ENCODE results near the gene PDHA1. TPM values are rescaled to one million over a fixed set of nuclear protein-coding genes. Genes with fewer than 3 reads are reported as not detected.

The PDHA1 gene
- total and polyA plus RNA-seq, 4 donors = 93.7 to 125 (median 108) TPM

DNA sequence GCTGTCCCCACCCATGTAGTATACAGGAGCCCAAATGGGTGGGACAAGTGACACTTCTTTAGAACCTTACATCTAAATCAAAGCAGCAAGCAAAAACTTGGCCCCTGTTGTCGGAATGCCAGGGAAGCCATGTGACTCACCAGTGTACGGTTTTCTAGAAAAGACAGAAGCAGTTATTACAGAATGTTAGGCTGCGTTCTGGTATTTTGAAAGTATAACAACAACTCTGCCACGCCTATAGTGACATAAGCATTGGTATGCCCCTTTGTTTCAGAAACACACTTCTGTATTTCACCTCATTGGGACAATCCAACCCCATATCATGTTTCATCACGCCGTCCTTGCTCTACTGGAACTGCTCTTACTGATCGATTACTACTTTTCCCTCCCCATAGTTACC is 14.8 kb downstream of the PDHA1 start:
- no peak for DNase-seq
- TF ChIP-seq, protein P1, sequence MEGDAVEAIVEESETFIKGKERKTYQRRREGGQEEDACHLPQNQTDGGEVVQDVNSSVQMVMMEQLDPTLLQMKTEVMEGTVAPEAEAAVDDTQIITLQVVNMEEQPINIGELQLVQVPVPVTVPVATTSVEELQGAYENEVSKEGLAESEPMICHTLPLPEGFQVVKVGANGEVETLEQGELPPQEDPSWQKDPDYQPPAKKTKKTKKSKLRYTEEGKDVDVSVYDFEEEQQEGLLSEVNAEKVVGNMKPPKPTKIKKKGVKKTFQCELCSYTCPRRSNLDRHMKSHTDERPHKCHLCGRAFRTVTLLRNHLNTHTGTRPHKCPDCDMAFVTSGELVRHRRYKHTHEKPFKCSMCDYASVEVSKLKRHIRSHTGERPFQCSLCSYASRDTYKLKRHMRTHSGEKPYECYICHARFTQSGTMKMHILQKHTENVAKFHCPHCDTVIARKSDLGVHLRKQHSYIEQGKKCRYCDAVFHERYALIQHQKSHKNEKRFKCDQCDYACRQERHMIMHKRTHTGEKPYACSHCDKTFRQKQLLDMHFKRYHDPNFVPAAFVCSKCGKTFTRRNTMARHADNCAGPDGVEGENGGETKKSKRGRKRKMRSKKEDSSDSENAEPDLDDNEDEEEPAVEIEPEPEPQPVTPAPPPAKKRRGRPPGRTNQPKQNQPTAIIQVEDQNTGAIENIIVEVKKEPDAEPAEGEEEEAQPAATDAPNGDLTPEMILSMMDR (IDR thresholded peaks at IDR 0.05; ENCODE audit: control extremely low read depth, extremely low read depth) = no peak
- Histone ChIP-seq H3K36me3 (ENCODE audit: control insufficient read depth in 4 of 4, insufficient read depth in 4 of 4, low read length in 4 of 4) (peaks cover 7 to 47% (median 15%) of the 10 kb centered on the region in 4 donors), H3K27me3 (ENCODE audit: control insufficient read depth in 3 of 3, insufficient read depth in 3 of 3, low read length in 2 of 3) (peaks cover 0 to 4% (median 2%) of the 10 kb centered on the region in 3 donors), H3K9ac (ENCODE audit: insufficient read depth in 1 of 2, low read length in 2 of 2) (no peak overlapping the region), H3K4me1 (ENCODE audit: control insufficient read depth in 5 of 5, insufficient read depth in 5 of 5, low read length in 5 of 5) (no peaks in the 10 kb centered on the region), H3K27ac (ENCODE audit: low read depth in 1 of 2, low read length in 1 of 2) (no peak overlapping the region), H3K4me3 (no peak overlapping the region), H3K9me3 (ENCODE audit: control insufficient read depth in 4 of 4, insufficient read depth in 3 of 4, low read length in 3 of 4) (peaks cover 0 to 2% (median 0%) of the 10 kb centered on the region in 4 donors)
- WGBS, 2 donors = 45 to 83% methylated on average over 7 of the region's 7 CpGs
- no peak for ATAC-seq (ENCODE audit: insufficient read depth, low FRiP score)

DNA sequence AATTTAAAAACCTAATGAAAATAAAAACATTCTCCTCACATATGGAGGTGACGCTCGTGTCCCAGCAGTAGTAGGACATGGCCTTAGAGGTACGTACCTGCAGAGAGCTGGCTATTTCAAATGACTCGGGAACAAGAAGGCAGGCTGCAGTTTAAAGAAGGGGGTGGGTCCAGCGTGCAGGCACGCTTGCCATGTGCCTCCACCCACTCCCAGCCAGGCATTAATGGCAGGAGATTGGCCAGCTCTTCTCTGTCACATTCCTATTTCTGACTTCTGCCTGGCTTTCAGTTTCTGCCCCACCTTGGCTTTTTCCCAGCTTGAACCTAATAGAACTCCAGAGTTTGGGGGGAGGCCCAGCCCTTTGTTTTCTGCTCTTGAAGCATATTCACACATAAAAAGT is 17.2 kb downstream of the PDHA1 start:
- no peak overlapping the region for H3K4me3 ChIP-seq
- H3K4me1 ChIP-seq (ENCODE audit: control insufficient read depth in 5 of 5, insufficient read depth in 5 of 5, low read length in 5 of 5) = no peaks in the 10 kb centered on the region
- DNase-seq (no peak), ATAC-seq (ENCODE audit: insufficient read depth, low FRiP score) (no peak)
- no peak overlapping the region for H3K27ac ChIP-seq (ENCODE audit: low read depth in 1 of 2, low read length in 1 of 2)
- peaks cover 0 to 4% (median 2%) of the 10 kb centered on the region in 3 donors for H3K27me3 ChIP-seq (ENCODE audit: control insufficient read depth in 3 of 3, insufficient read depth in 3 of 3, low read length in 2 of 3)
- no peak overlapping the region for H3K9ac ChIP-seq (ENCODE audit: insufficient read depth in 1 of 2, low read length in 2 of 2)
- TF ChIP-seq, protein P1 (IDR thresholded peaks at IDR 0.05; ENCODE audit: control extremely low read depth, extremely low read depth) = no peak
- 79 to 90% methylated on average over 6 of the region's 6 CpGs for WGBS, 2 donors
- peaks cover 0 to 2% (median 0%) of the 10 kb centered on the region in 4 donors for H3K9me3 ChIP-seq (ENCODE audit: control insufficient read depth in 4 of 4, insufficient read depth in 3 of 4, low read length in 3 of 4)
- peaks cover 6 to 36% (median 13%) of the 10 kb centered on the region in 4 donors for H3K36me3 ChIP-seq (ENCODE audit: control insufficient read depth in 4 of 4, insufficient read depth in 4 of 4, low read length in 4 of 4)

DNA sequence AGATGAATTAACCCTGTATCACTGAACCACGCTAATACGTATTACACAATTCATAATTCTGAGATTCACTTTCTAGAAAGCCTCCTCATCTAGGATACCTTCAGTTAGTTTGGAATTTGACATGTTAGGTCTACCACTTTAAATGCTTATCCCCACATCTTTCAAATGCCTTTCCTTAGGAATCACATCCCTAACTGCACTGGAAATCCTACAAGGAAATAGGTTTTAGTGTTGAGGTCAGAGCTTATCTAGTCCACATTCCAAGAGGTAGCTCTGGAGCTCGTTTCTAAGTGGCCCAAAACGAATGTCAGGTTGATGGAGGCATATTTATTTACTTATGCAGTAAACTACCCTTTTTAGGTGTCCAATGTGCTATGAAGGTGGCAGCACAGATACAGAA is 18.0 kb downstream of the PDHA1 start:
- no peak for DNase-seq
- H3K36me3 ChIP-seq (ENCODE audit: control insufficient read depth in 4 of 4, insufficient read depth in 4 of 4, low read length in 4 of 4) = peaks cover 0 to 33% (median 12%) of the 10 kb centered on the region in 4 donors

More for the DNA sequence above, 18.0 kb downstream of the PDHA1 start:
- 67 to 79% methylated on average over 4 of the region's 4 CpGs for WGBS, 2 donors
- Histone ChIP-seq H3K4me1 (ENCODE audit: control insufficient read depth in 5 of 5, insufficient read depth in 5 of 5, low read length in 5 of 5) (no peaks in the 10 kb centered on the region), H3K27ac (ENCODE audit: low read depth in 1 of 2, low read length in 1 of 2) (no peak overlapping the region), H3K9ac (ENCODE audit: insufficient read depth in 1 of 2, low read length in 2 of 2) (no peak overlapping the region), H3K27me3 (ENCODE audit: control insufficient read depth in 3 of 3, insufficient read depth in 3 of 3, low read length in 2 of 3) (peaks cover 0 to 4% (median 2%) of the 10 kb centered on the region in 3 donors), H3K9me3 (ENCODE audit: control insufficient read depth in 4 of 4, insufficient read depth in 3 of 4, low read length in 3 of 4) (peaks cover 0 to 2% (median 0%) of the 10 kb centered on the region in 4 donors), H3K4me3 (no peak overlapping the region)
- TF ChIP-seq, protein P1 (IDR thresholded peaks at IDR 0.05; ENCODE audit: control extremely low read depth, extremely low read depth) = no peak
- ATAC-seq (ENCODE audit: insufficient read depth, low FRiP score) = no peak
